Stimulated activated CD4-positive, alpha-beta T cell treated with anti-CD3 and anti-CD28 coated beads, Interleukin-12 subunit alpha, Interleukin-12 subunit beta, amount 100 ng/mL, for 4 hours (primary cell): Measurements from ENCODE around the gene MAD1L1.

ENCODE experiments used
- DNase-seq: peaks from one replicate; pipeline ENCODE4 v3.0.0-alpha.2; 2020

The MAD1L1 gene

GRCh38 chr7:2152646-2153045 is 80.1 kb downstream of the MAD1L1 start:
- no peak for DNase-seq

- no peak for DNase-seq
Measured at GRCh38 chr7:2151801-2152612, 80.7 kb downstream of the MAD1L1 start.

GRCh38 chr7:2151237-2151636 is 81.5 kb downstream of the MAD1L1 start:
- DNase-seq = no peak

DNA sequence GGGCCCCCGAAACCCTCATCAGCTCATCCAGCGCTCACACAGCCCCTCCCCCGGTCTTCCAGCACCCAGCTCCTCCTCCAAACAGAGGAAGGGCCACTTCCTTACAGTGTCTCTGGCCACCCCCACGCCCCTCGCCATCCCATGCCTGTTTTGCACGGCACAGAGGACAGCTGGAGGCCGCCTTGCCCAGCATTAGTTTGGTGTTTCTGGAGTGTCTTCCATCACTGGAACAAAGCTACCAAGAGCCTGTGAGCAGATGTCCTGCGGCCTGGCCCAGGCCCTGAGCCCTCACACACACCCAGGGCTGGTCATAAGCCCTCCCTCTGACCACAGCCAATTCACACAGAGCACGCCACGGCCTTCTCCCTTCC is 82.3 kb downstream of the MAD1L1 start:
- DNase-seq = no peak

- DNase-seq = no peak
Measured at GRCh38 chr7:2149672-2150444, 82.9 kb downstream of the MAD1L1 start.

DNA sequence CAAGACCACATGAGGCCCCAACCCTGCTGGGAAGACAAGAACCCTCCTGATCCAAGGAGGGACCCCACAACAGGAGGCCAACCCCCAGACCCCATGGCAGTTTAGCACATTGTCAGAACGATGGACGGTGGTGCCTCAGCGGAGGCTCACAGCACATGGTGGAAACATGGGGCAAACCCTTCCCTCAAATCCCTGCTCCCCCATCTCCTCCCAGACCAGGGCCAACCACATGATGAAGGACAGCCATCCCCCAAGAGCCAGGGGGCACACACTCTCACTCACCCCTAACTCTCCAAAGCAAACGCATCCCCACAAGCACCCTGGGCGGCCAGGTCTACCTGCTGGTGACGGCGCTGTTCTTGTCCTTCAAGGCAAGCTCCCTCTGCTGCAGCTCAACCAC is 83.9 kb downstream of the MAD1L1 start:
- DNase-seq = no peak

DNA sequence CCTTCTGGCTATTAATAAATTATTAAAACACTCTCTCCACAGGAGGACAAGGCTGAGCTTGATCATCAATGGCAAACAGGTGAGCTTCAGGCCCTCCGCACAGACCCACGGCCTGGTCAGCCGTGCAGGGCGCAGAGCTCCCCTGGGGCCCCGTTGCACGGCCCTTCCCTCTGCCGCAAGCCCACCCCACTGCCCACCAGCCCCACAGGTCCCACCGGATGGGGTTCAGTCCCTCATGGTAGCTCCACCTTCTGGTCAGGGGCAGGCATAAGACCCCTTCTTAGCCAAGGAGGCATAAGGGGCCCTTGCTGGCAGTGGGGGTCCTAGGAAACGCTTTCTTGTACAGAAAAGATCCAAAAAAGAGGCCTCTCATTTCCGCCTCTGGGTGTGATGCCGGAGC is 84.6 kb downstream of the MAD1L1 start:
- no peak for DNase-seq

DNA sequence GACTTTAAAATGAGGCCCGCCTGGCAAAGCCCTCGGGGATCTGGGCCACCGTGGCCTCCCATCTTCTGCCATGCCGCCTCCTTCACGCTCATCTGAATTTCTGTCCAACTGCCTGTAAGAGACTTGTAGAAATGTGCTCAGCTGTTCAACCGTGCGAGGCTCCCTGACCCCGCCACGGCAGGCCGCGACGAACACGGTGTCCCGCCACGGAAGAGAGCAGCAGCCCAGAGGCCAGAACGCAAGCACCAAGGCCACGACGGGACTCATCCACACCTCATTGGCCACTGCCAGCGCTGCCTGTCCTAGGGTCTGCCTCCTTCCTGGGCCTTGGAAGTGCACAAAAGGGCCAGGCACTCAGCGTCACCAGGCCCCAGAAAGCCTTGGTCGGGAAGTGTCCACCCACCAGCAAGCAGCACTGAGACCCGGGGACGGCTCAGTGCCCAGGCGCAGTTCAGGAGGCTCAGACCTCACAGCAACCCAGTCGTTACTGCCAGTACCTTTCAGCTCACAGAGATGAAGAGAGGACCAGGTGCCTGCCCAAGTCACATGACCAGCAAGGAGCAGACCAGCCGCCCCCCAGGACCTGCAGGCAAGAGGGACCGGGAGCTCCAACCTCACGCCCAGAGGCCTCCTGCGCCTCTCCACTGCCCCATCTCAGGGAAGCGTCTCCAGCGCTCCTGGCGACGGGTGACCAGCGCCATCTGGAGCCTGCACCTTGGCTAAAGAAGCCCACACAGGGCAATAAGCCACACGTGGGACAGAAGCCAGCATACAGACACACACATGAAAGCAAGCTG is 85.9 kb downstream of the MAD1L1 start:
- no peak for DNase-seq

- DNase-seq = no peak
Measured at GRCh38 chr7:2145835-2146580, 86.7 kb downstream of the MAD1L1 start.

- no peak for DNase-seq
Measured at GRCh38 chr7:2144926-2145325, 87.8 kb downstream of the MAD1L1 start.

DNA sequence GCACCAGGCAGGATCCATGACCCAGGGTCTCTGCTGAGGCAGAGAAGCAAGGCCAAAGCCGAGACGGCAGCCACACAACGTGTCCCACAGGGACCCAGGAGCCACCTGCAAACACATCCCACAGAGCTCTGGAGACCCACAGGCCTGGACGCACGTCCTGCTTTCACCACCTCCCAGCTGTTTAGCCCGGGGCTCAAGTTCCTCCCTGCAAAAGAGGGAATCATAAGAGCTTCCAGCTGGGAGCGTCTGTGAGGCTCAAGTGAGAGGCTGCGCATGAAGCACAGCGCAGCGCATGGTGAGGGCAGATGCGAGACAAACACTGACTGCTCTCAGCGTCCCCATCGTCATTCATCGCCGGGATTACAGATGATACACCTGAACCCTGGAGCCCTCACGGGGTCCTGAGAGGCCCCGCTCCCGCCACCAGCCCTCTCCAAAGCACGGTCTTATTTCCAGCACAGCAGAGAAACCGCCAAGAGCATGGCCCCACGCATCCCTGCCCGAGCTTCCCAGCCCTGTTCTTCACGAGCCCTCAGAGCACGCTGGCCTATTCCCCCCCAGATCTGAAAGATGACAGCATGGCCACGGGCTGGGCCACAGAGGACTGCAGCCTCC is 88.7 kb downstream of the MAD1L1 start:
- DNase-seq = no peak

GRCh38 chr7:2143450-2143849 is 89.3 kb downstream of the MAD1L1 start:
- no peak for DNase-seq

DNA sequence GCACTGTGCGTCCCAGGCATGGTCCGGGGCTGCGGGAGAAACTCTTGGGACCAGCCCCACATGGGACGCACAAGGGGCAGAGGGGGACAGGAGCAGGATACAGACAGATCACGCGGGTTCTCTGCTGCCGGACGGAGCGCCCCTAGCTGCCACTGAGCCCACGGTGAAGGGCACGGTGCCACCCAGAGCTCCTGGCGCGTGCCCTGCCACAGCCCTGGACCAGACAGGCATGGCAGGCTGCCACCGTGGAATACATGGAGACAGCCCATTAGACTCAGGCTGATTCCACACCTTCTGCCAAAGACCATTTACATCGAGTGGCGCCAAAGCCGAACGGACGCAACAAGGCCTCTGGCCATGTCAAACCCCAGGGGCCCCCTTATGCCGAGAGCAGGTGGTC is 90.4 kb downstream of the MAD1L1 start:
- DNase-seq = no peak

GRCh38 chr7:2141651-2142050 is 91.1 kb downstream of the MAD1L1 start:
- no peak for DNase-seq

- no peak for DNase-seq
Measured at GRCh38 chr7:2141021-2141410, 91.7 kb downstream of the MAD1L1 start.

GRCh38 chr7:2140216-2141020 is 92.3 kb downstream of the MAD1L1 start:
- no peak for DNase-seq

- no peak for DNase-seq
Measured at GRCh38 chr7:2139004-2139699, 93.6 kb downstream of the MAD1L1 start.

DNA sequence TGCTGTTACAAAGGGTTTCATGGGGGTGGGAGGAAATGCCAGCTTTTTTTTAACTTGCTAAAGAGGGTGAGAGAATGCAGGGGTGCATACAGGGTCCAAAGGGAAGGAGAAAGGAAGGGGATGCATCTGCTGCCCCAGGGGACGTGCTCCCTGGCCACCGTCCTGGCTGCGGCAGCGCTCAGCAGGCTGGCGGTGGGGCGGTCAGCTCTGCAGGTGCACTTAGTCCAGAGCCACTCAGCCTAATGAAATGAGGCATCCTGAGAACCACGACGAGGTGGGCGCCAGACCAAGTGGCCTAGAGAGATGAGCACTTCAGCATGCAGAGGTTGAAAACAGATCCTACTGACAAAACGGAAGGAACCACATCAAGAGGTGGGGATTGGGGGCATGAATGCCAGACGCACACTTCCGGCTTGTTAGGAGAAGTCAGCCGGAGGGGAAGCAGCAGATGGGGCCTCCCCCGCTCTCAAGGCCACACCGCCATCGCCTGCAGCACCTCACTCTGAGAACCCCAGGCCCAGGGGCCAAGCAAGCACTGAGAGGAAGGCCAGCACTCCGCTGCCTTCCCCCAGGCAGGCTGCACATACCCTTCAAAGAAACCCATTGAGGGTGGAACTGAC is 94.5 kb downstream of the MAD1L1 start:
- DNase-seq = peak; percentile 31

DNA sequence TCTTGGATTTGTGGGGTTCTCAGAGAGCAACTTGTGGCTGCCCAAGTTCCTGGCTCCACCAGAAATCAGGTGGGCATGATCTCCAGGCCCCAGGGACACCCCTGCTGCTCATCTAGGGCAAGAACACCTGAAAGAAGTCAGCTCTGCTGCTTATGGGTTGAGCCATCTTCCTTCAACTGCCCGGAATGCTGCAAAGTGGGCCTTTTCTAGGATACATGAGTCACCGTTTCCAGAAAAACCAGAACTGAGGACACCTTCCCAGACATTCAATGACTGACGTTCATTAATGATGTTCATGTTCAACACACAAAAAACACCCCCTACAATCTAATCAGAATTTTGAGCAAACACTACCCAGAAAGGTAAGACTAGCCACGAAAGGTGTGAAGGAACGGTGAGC is 98.0 kb downstream of the MAD1L1 start:
- no peak for DNase-seq

DNA sequence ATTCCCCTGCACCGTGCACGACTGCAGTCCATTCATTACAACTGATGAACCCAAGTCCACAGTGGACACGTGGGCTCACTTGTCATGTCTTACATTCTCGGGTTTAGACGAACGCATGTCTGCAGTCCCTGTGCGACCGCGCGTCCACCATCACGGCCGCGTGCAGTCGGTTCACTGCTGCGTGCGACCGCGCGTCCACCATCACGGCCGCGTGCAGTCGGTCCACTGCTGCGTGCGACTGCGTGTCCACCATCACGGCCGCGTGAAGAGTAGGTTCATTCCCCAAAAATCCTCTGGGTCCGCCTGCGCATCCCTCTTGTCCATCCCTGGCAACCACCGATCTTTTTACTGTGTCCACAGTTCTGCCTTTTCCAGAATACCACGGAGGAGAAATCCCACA is 100.5 kb downstream of the MAD1L1 start:
- no peak for DNase-seq
